GM18873 (cell line): Measurements from ENCODE around the gene MAST2.
"Not testable (repeated sequence)": the region's sequence is repeated elsewhere in the genome, so short reads cannot be mapped to it uniquely, and the experiment has no call there.

Source experiments
- ATAC-seq: cut with Tn5 transposase; IDR thresholded peaks from one replicate; pipeline ENCODE4 v1.9.1; 2021; ENCODE audit warnings: mild to moderate bottlenecking, moderate library complexity, moderate number of reproducible peaks; ENCODE audit not compliant: unreplicated experiment, low FRiP score

MAST2 gene

GRCh38 chr1:45929257-45929687 is 125.9 kb downstream of the MAST2 start:
- no peak for ATAC-seq

- no peak for ATAC-seq
Measured at GRCh38 chr1:45930258-45931150, 127.1 kb downstream of the MAST2 start.

DNA sequence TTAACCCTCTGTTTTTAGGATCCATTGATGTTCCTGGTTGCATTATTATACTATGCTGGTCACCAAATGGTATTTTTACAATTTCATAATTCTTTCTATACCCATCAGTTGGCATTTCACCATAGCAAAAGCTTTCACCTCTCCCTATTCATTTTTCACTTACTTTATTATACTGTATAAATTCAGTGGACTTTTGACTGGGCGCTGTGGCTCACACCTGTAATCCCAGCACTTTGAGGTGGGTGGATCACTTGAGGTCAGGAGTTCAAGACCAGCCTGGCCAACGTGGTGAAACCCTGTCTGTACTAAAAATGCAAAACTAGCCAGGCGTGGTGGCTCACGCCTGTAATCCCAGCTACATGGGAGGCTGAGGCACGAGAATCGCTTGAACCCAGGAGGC is 128.8 kb downstream of the MAST2 start:
- not testable (repeated sequence) for ATAC-seq

GRCh38 chr1:45934947-45935346 is 131.5 kb downstream of the MAST2 start:
- no peak for ATAC-seq

DNA sequence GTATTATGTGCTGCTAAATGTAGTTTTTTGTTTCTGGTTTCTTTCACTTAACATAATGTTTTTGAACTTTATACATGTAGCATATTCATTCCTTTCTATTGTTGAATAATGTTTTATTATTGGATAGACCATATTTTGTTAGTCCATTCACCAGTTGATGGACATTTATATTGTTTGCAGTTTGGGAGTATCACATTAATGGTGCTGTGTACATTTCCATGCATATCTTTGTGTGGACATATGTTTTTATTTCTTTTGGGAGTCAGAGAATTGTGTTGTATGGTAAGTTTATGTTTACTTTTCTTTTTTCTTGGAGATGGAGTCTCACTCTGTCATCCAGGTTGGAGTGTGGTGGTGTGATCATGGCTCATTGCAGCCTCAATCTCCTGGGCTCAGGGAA is 134.6 kb downstream of the MAST2 start:
- ATAC-seq, result no peak

- no peak for ATAC-seq
Measured at GRCh38 chr1:45942411-45942810, 139.0 kb downstream of the MAST2 start.

GRCh38 chr1:45943185-45943584 is 139.8 kb downstream of the MAST2 start:
- no peak for ATAC-seq

- ATAC-seq, result no peak
Measured at GRCh38 chr1:45945426-45945825, 142.0 kb downstream of the MAST2 start.

- ATAC-seq, result not testable (repeated sequence)
Measured at GRCh38 chr1:45949462-45949861, 146.1 kb downstream of the MAST2 start.

GRCh38 chr1:45952072-45952471 is 148.7 kb downstream of the MAST2 start:
- ATAC-seq, result no peak

DNA sequence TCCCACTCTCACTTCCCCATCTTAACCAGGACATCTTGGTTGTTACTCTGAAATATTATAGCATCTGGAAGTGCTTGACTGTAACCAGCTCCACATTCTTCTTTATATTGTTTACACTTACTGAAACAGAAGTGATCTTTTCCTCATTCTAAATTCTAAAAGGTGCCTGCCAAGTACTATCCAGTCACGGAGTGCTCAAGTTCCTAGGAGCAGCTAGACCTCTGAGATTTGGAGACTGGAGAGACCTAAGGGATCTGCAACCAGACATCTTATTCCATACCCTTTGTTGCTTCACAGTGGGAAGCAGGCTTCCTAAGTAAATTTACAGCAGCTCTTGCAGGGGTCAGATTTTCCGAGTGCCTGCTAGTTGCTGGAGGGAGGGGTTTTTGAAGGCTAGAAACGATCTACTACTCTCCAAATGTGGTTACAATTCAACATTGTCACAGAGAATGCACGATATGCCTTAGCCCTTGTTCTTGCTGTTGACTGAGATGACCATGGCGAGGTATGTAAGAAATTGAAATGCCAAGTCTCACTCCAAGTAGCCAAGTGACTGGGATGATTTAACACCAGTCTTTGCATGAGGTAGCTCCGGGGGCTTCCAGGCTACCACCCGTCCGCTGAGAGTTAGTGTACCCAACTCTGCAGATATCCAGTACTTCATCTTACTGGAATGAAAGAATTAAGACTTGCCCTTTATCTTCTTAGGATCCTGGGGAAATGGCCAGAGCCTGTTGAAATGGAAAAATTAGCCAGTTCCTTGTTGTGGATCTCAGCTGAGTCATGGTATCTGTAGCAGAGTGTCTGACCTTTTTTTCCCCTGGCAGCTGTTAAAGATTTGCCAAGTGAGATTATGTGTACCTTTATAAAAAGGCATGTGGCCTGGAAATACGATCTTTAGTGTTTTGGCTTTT is 150.8 kb downstream of the MAST2 start:
- no peak for ATAC-seq

- no peak for ATAC-seq
Measured at GRCh38 chr1:45957684-45958083, 154.3 kb downstream of the MAST2 start.

DNA sequence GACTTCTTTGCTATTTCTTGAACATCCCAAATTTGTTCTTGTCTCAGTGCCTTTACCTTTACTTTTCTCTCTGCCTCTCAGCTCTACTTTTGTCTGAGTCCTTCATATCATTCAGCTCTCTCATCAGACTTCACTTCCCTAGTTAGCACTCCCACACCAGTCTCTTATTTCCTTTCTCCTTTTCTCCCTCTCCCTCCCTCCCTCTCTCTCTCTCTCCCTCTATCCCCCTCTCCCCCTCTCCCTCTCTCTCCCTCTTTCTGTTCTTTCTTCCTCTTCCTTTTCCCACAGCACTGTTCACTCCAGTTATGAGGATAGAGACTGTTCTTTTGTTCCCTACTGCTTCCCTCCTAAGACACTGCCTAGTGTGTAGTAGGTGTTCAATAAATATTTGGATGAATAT is 154.9 kb downstream of the MAST2 start:
- ATAC-seq, result no peak

DNA sequence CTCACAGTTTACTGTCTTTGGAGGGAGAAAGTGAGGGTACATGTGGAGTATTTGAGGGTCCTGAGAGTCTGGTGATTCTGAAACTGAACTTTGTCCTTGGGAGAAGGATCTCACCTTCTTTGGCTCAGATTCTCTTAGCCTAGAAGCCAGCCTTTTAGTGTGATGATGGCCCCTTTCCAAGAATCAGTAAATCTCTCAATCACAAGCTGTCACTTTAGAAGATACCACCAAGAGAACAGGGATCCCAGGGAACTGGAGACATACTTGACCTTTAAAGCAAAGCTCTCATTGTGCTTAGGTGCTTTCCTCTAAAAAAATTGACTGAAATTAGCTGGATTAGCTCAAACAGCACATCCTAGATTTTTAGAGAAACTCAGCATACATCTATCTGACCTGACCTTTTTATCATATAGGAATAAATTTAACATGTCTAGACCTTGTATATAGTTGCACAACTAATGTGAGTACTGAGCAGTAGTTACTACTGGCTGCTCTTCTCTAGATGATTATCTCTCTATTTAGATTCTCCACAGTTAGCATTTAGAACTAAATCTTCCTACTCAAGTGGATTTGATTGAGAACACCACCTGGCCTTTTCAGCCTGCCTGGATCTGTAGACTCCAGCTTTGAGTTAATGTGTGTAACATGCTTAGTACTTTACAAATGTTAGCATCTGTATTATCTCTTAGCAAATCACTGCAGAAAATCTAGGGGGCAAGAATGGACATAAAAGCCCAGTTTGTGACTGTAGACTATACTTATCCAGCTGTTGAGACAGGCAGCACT is 157.7 kb downstream of the MAST2 start:
- ATAC-seq, result no peak

GRCh38 chr1:45961936-45962335 is 158.5 kb downstream of the MAST2 start:
- ATAC-seq, result not testable (repeated sequence)

DNA sequence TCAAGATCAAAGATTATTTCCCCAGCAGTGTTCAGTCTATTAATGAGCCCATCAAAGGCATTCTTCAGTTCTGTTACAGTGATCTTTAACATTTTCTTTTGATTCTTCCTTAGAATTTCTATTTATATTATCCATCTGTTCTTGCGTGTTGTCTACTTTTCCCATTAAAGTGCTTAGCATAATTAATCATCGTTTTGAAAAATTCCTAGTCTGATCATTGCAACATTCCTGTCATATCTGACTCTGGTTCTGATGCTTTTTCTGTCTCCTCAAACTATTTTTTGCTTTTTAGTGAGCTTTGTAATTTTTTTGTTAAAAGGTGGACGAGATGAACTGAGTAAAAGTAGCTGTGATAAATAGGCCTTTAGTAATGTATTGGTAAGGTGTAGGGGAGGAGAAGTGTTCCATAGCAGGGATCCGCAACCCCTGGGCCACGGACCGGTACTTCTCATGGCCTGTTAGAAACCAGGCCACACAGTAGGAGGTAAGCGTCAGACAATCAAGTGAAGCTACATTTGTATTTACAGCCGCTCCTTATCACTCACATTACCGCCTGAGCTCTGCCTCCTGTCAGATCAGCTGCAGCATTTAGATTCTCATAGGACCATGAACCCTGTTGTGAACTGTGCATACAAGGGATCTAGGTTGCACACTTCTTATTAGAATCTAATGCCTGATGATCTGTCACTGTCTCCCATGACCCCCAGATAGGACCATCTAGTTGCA is 165.7 kb downstream of the MAST2 start:
- no peak for ATAC-seq

GRCh38 chr1:45969866-45970265 is 166.5 kb downstream of the MAST2 start:
- no peak for ATAC-seq

DNA sequence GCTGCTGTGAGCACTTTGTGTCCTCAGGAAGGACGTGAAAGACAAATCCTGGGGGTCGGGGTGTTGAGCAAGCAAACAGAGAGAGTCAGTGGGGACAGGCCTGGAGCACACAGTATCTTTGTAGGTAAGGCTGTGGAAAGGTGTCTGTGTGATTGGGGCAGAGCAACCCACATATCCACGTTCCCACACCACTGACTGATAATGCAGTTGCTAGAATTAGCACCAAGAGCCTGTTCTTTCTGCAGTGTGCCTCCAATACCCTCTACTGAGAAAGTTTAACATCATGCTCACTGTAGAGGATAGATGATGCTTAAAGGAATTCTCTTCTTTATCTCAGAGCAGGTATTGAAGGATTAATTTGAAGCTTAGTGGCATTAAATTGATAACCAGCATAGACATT is 167.9 kb downstream of the MAST2 start:
- ATAC-seq, result no peak

DNA sequence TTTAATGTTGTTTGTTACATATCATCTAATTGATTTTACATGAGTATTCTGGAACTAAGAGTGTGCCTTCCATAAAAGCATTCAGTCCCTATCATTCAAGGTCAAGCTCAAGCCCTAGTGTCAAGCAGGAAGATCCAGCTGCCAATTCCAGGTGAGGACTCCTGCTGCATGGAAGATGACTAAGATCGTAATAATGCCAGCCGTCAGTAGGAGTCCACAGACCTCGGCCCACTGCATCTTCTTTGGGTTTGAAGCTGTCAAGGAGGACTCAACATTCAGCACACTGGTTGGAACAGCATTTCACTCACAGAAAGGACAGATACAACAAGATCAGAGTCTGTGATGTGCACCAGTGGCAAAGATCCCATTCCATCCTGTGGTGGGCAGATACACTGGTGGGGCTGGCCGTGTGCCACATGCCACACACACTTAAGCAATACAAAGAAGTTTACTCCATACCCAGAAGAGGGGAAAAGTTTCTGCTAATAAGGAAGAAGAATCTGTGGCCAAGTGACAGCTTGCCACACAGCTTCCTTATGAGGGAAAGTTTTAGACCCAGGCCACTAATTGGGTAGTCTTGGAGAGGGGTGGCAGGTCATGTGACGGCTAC is 168.6 kb downstream of the MAST2 start:
- no peak for ATAC-seq
